NT2/D1 (cell line): ENCODE measurements around the gene SHISA6.

Experiments used
- DNase-seq: peaks from one replicate; pipeline ENCODE4 v3.0.0-alpha.2; 2011; ENCODE audit warnings: low read depth, low spot score
- H3K27me3 ChIP-seq: 2 replicates; pipeline ENCODE4 v1.6.0; 2011; ENCODE audit warnings: mild to moderate bottlenecking; ENCODE audit not compliant: insufficient read length, insufficient read depth
- H3K36me3 ChIP-seq: 2 replicates; pipeline ENCODE4 v1.6.1; 2011; ENCODE audit warnings: mild to moderate bottlenecking, low read length, mixed read lengths; ENCODE audit not compliant: insufficient read depth, insufficient read length
- H3K4me1 ChIP-seq: 2 replicates; pipeline ENCODE4 v1.5.1; 2011; ENCODE audit not compliant: insufficient read depth, insufficient read length
- H3K4me3 ChIP-seq: 2 replicates; pipeline ENCODE4 v1.5.1; 2011; ENCODE audit warnings: low read depth; ENCODE audit not compliant: insufficient read length
- H3K9ac ChIP-seq: 2 replicates; pipeline ENCODE4 v1.6.0; 2011; ENCODE audit warnings: low read depth; ENCODE audit not compliant: insufficient read length
- H3K9me3 ChIP-seq: 2 replicates; pipeline ENCODE4 v1.5.1; 2011; ENCODE audit warnings: mild to moderate bottlenecking, low read length; ENCODE audit not compliant: insufficient read depth
- SUZ12 ChIP-seq: IDR thresholded peaks from 2 replicates; pipeline ENCODE4 v1.6.1; 2011; ENCODE audit not compliant: insufficient read length, insufficient read depth; ENCODE audit errors: extremely low read depth
- YY1 ChIP-seq: IDR thresholded peaks from 2 replicates; pipeline ENCODE4 v1.6.1; 2011; ENCODE audit not compliant: insufficient read length, insufficient read depth
- ZNF274 ChIP-seq: IDR thresholded peaks from 2 replicates; pipeline ENCODE4 v1.6.1; 2011; ENCODE audit warnings: mild to moderate bottlenecking, low read depth, low read length

SHISA6 gene

GRCh38 chr17:11446316-11446715, 205.3 kb downstream of the SHISA6 start:
- Histone ChIP-seq H3K27me3 (no peaks in the 10 kb centered on the region), H3K9me3 (no peaks in the 10 kb centered on the region), H3K4me3 (no peak overlapping the region), H3K4me1 (no peaks in the 10 kb centered on the region), H3K9ac (no peak overlapping the region), H3K36me3 (no peaks in the 10 kb centered on the region)
- TF ChIP-seq SUZ12 (no peak), YY1 (no peak), ZNF274 (no peak)
- DNase-seq = no peak

GRCh38 chr17:11454096-11454495, 213.1 kb downstream of the SHISA6 start:
- no peak for TF ChIP-seq YY1
- no peak for TF ChIP-seq SUZ12
- TF ChIP-seq ZNF274 = no peak
- H3K4me1 ChIP-seq = no peaks in the 10 kb centered on the region
- no peaks in the 10 kb centered on the region for H3K36me3 ChIP-seq
- DNase-seq = no peak
- no peak overlapping the region for H3K9ac ChIP-seq
- no peak overlapping the region for H3K4me3 ChIP-seq
- H3K9me3 ChIP-seq = no peaks in the 10 kb centered on the region
- H3K27me3 ChIP-seq = peaks cover 3% of the 10 kb centered on the region

GRCh38 chr17:11458279-11458678, 217.3 kb downstream of the SHISA6 start:
- H3K4me1 ChIP-seq = peaks cover 2% of the 10 kb centered on the region
- TF ChIP-seq YY1 = no peak
- no peak for TF ChIP-seq SUZ12
- no peak for TF ChIP-seq ZNF274
- no peak for DNase-seq
- H3K27me3 ChIP-seq = no peaks in the 10 kb centered on the region
- no peaks in the 10 kb centered on the region for H3K36me3 ChIP-seq
- H3K9me3 ChIP-seq = no peaks in the 10 kb centered on the region
- H3K9ac ChIP-seq = no peak overlapping the region
- no peak overlapping the region for H3K4me3 ChIP-seq

GRCh38 chr17:11459861-11460331, 218.9 kb downstream of the SHISA6 start:
- no peak for DNase-seq
- Histone ChIP-seq H3K9me3 (no peaks in the 10 kb centered on the region), H3K36me3 (no peaks in the 10 kb centered on the region), H3K4me1 (peaks cover 2% of the 10 kb centered on the region), H3K27me3 (no peaks in the 10 kb centered on the region), H3K4me3 (no peak overlapping the region), H3K9ac (no peak overlapping the region)
- no peak for TF ChIP-seq SUZ12
- TF ChIP-seq YY1 = no peak
- TF ChIP-seq ZNF274 = no peak

GRCh38 chr17:11461993-11462548, 221.1 kb downstream of the SHISA6 start:
- TF ChIP-seq SUZ12 (no peak), ZNF274 (no peak), YY1 (no peak)
- H3K4me3 ChIP-seq = no peak overlapping the region
- peaks cover 2% of the 10 kb centered on the region for H3K4me1 ChIP-seq
- no peaks in the 10 kb centered on the region for H3K9me3 ChIP-seq
- no peak overlapping the region for H3K9ac ChIP-seq
- H3K27me3 ChIP-seq = no peaks in the 10 kb centered on the region
- DNase-seq = no peak
- no peaks in the 10 kb centered on the region for H3K36me3 ChIP-seq

GRCh38 chr17:11467639-11468038, 226.6 kb downstream of the SHISA6 start:
- no peak for TF ChIP-seq YY1
- TF ChIP-seq ZNF274 = no peak
- TF ChIP-seq SUZ12 = no peak
- H3K4me3 ChIP-seq = no peak overlapping the region
- DNase-seq = no peak
- no peaks in the 10 kb centered on the region for H3K4me1 ChIP-seq
- H3K36me3 ChIP-seq = no peaks in the 10 kb centered on the region
- no peak overlapping the region for H3K9ac ChIP-seq
- 0 out of 2 replicates have a peak, but pooled peaks cover 5% of the 10 kb centered on the region for H3K9me3 ChIP-seq
- H3K27me3 ChIP-seq = no peaks in the 10 kb centered on the region

GRCh38 chr17:11485336-11486100, 244.5 kb downstream of the SHISA6 start:
- no peak for DNase-seq
- no peak for TF ChIP-seq YY1
- no peak for TF ChIP-seq SUZ12
- Histone ChIP-seq H3K36me3 (no peaks in the 10 kb centered on the region), H3K4me3 (no peak overlapping the region), H3K27me3 (peaks cover 29% of the 10 kb centered on the region), H3K9ac (no peak overlapping the region), H3K9me3 (0 out of 2 replicates have a peak, but pooled peaks cover 3% of the 10 kb centered on the region), H3K4me1 (peaks cover 3% of the 10 kb centered on the region)
